ENCODE results near the gene CNST.

The CNST gene

DNA sequence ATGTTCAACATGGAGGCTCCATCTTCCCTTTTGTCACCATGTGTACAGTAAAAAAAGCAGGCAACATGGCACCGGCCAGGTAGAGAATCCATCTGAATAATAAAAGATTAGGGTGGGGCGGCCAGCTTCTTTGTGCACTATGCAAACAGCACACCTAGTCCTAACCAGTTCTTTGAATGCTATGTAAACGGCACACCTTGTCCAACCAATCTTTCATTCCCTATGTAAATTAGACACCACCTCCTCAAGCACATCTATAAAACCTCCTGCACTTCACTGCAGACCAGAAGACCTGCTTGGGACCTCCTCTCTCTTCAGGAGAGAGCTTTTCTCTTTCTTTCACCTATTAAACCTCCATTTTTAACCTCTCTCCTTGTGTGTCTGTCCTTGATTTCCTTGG, 28.4 kb upstream of the CNST start:
- no peak for TF ChIP-seq SIN3A (IDR thresholded peaks at IDR 0.05; ENCODE audit: borderline replicate concordance, insufficient read depth, low read length)
- TF ChIP-seq TAF1 (IDR thresholded peaks at IDR 0.05; ENCODE audit: borderline replicate concordance, insufficient read depth, low read length): no peak
- no peak for TF ChIP-seq FOXP2 (optimal IDR thresholded peaks at IDR 0.05; ENCODE audit: borderline replicate concordance, extremely low read depth, extremely low read length, insufficient read depth)
- TF ChIP-seq, protein P1, sequence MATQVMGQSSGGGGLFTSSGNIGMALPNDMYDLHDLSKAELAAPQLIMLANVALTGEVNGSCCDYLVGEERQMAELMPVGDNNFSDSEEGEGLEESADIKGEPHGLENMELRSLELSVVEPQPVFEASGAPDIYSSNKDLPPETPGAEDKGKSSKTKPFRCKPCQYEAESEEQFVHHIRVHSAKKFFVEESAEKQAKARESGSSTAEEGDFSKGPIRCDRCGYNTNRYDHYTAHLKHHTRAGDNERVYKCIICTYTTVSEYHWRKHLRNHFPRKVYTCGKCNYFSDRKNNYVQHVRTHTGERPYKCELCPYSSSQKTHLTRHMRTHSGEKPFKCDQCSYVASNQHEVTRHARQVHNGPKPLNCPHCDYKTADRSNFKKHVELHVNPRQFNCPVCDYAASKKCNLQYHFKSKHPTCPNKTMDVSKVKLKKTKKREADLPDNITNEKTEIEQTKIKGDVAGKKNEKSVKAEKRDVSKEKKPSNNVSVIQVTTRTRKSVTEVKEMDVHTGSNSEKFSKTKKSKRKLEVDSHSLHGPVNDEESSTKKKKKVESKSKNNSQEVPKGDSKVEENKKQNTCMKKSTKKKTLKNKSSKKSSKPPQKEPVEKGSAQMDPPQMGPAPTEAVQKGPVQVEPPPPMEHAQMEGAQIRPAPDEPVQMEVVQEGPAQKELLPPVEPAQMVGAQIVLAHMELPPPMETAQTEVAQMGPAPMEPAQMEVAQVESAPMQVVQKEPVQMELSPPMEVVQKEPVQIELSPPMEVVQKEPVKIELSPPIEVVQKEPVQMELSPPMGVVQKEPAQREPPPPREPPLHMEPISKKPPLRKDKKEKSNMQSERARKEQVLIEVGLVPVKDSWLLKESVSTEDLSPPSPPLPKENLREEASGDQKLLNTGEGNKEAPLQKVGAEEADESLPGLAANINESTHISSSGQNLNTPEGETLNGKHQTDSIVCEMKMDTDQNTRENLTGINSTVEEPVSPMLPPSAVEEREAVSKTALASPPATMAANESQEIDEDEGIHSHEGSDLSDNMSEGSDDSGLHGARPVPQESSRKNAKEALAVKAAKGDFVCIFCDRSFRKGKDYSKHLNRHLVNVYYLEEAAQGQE (IDR thresholded peaks at IDR 0.05; ENCODE audit: insufficient read depth in 1 of 2, low read depth in 2 of 2, low read length in 2 of 2): no peak
- no peak for TF ChIP-seq POLR2AphosphoS5 (IDR thresholded peaks at IDR 0.05; ENCODE audit: low read depth, low read length)

DNA sequence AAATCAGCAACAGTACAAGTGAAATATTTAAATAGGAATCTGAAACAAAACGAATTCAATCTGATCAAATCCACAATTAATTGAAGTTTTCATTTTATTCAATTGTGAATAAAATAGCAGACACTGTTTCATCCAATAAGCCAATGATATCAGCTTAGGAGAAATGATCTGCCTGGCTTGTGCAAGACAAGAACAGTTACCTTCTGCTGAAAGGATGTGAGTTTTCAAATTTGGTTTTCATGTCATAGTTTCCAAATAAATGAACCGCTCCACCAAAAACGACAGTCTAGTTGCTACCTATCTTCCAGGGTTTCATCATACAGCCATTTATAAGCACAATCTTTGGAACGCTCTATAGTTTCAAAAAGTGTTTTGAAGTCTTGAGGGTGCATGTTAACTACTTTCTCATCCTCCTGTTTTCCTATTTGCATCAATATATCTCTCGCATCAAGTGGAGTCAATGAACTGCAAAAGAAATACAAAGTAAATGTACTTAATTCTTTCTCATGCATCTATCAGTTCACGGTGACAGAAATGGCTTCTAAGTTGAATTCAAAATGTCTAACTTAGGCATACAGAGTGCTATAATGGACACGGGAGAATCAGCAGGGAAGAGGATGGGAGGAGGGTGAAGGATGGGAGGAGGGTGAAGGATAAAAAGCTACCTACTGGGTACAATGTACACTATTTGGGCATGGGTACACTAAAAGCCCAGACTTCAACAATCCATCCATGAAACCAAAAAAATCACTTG, 25.3 kb upstream of the CNST start:
- TF ChIP-seq POLR2AphosphoS5 (IDR thresholded peaks at IDR 0.05; ENCODE audit: low read depth, low read length) (no peak), TAF1 (IDR thresholded peaks at IDR 0.05; ENCODE audit: borderline replicate concordance, insufficient read depth, low read length) (no peak), FOXP2 (optimal IDR thresholded peaks at IDR 0.05; ENCODE audit: borderline replicate concordance, extremely low read depth, extremely low read length, insufficient read depth) (no peak), SIN3A (IDR thresholded peaks at IDR 0.05; ENCODE audit: borderline replicate concordance, insufficient read depth, low read length) (no peak)
- TF ChIP-seq, protein P1 (IDR thresholded peaks at IDR 0.05; ENCODE audit: insufficient read depth in 1 of 2, low read depth in 2 of 2, low read length in 2 of 2): no peak

- TF ChIP-seq SIN3A (IDR thresholded peaks at IDR 0.05; ENCODE audit: borderline replicate concordance, insufficient read depth, low read length) (no peak), TAF1 (IDR thresholded peaks at IDR 0.05; ENCODE audit: borderline replicate concordance, insufficient read depth, low read length) (no peak), POLR2AphosphoS5 (IDR thresholded peaks at IDR 0.05; ENCODE audit: low read depth, low read length) (no peak)
These were observed 22.3 kb upstream of the CNST start for GRCh38 chr1:246544001-246544400.

DNA sequence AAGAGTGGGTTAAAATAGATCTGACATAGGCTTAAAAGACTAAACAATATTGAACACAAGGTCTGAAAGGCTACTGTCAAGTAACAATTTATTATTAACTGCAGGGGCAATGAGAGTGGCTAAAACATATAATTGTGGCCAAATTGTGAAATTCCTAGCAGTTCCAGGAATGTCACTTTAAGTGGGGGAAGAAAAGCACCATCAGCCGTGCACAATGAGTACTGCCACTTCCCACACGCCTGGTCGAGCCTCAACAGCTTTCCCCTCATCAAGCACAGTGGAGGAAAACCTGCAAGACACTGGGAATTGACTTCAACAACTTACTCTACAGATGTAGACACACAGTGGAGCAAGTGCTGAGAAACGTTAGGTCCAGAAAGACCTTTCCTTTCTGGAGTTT, 16.6 kb upstream of the CNST start:
- TF ChIP-seq SIN3A (IDR thresholded peaks at IDR 0.05; ENCODE audit: borderline replicate concordance, insufficient read depth, low read length) (no peak), TAF1 (IDR thresholded peaks at IDR 0.05; ENCODE audit: borderline replicate concordance, insufficient read depth, low read length) (no peak), POLR2AphosphoS5 (IDR thresholded peaks at IDR 0.05; ENCODE audit: low read depth, low read length) (no peak), FOXP2 (optimal IDR thresholded peaks at IDR 0.05; ENCODE audit: borderline replicate concordance, extremely low read depth, extremely low read length, insufficient read depth) (no peak)
- TF ChIP-seq, protein P1 (IDR thresholded peaks at IDR 0.05; ENCODE audit: insufficient read depth in 1 of 2, low read depth in 2 of 2, low read length in 2 of 2): no peak

GRCh38 chr1:246550402-246550801, 15.9 kb upstream of the CNST start:
- TF ChIP-seq POLR2AphosphoS5 (IDR thresholded peaks at IDR 0.05; ENCODE audit: low read depth, low read length): no peak

DNA sequence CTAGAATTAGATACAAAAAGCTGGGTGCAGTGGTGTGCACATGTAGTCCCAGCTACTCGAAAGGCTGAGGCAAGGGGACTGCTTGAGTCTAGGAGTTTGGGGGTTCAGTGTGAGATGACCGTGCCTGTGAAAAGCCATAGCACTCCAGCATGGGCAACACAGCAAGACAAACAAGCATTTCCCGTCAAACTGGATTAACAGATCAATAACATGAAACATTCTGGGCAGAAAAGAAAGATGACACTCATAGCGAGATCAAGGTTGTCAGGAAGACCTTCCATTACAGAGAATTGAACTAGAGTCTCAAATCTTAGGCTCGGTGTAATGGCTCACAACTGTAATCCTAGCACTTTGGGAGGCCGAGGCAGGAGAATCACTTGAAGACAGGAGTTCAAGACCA, 14.1 kb upstream of the CNST start:
- no peak for TF ChIP-seq TAF1 (IDR thresholded peaks at IDR 0.05; ENCODE audit: borderline replicate concordance, insufficient read depth, low read length)

GRCh38 chr1:246554201-246554600, 12.1 kb upstream of the CNST start:
- TF ChIP-seq TAF1 (IDR thresholded peaks at IDR 0.05; ENCODE audit: borderline replicate concordance, insufficient read depth, low read length) (no peak), SIN3A (IDR thresholded peaks at IDR 0.05; ENCODE audit: borderline replicate concordance, insufficient read depth, low read length) (no peak), FOXP2 (optimal IDR thresholded peaks at IDR 0.05; ENCODE audit: borderline replicate concordance, extremely low read depth, extremely low read length, insufficient read depth) (no peak), POLR2AphosphoS5 (IDR thresholded peaks at IDR 0.05; ENCODE audit: low read depth, low read length) (no peak)
- TF ChIP-seq, protein P1 (IDR thresholded peaks at IDR 0.05; ENCODE audit: insufficient read depth in 1 of 2, low read depth in 2 of 2, low read length in 2 of 2): no peak
